Measurements from ENCODE around the gene CDH4.

The CDH4 gene

DNA sequence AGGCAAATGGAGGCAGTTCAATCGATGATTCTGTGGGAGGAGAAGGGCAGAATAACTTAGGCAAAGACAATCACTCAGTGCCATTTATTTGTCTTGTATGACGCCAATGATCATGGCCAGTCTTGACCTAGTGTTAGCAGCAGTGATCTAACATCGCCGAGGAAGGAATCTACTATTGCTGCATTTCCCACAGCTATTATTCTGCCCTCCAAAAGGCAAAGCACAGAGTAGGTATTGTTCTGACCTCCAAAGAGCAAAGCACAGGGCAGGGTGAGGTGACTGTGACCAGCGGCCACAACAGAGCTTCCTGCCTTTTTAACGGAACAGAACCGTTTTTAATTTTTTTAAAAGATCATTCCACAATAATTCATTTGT lies 235.9 kb downstream of the CDH4 start:
- H3K27ac ChIP-seq, result no peak overlapping the region
- TF ChIP-seq ZFX (IDR thresholded peaks at IDR 0.05), result no peak
- TF ChIP-seq CTCF (conservative IDR thresholded peaks at IDR 0.05), result no peak

DNA sequence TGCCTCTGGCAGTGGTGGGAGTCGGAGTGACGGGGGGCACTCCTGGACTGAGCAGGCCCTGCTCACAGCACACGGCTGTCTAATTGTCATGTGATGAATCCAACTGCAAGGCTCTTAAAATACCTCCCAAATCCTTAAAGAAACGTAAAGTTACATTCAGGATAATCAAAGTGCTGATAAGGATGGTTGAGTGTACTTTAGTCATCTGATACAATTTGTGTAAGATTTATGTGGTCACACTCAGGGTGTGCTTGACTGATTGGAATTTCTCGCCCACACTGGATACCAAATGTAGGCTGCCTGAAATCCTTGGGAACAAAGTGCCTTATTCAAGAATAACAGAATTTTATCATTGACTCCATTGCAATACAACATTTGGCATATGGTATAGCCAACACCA lies 238.7 kb downstream of the CDH4 start:
- H3K27ac ChIP-seq, result no peak overlapping the region
- no peak for TF ChIP-seq ZFX (IDR thresholded peaks at IDR 0.05)
- no peak for TF ChIP-seq CTCF (conservative IDR thresholded peaks at IDR 0.05)

DNA sequence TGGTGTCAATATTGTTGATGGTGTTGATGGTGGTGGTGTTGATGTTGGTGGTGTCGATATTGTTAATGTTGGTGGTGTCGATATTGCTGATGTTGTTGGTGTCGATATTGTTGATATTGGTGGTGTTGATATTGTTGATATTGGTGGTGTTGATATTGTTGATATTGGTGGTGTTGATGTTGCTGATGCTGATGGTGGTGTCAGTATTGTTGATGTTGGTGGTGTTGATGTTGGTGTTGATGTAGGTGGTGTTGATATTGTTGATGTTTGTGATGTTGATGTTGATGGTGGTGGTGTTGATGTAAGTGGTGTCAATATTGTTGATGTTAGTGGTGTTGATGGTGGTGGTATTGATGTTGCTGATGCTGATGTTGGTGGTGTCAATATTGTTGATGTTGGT lies 240.0 kb downstream of the CDH4 start:
- H3K27ac ChIP-seq, result no peak overlapping the region
- TF ChIP-seq ZFX (IDR thresholded peaks at IDR 0.05) (no peak), CTCF (conservative IDR thresholded peaks at IDR 0.05) (no peak)

- no peak for TF ChIP-seq CTCF (conservative IDR thresholded peaks at IDR 0.05)
- TF ChIP-seq ZFX (IDR thresholded peaks at IDR 0.05), result no peak
- H3K27ac ChIP-seq, result no peak overlapping the region
Observed at GRCh38 chr20:61493798-61494305, 241.8 kb downstream of the CDH4 start.

GRCh38 chr20:61494763-61495575 lies 242.9 kb downstream of the CDH4 start:
- no peak overlapping the region for H3K27ac ChIP-seq
- no peak for TF ChIP-seq ZFX (IDR thresholded peaks at IDR 0.05)
- TF ChIP-seq CTCF (conservative IDR thresholded peaks at IDR 0.05), result no peak

DNA sequence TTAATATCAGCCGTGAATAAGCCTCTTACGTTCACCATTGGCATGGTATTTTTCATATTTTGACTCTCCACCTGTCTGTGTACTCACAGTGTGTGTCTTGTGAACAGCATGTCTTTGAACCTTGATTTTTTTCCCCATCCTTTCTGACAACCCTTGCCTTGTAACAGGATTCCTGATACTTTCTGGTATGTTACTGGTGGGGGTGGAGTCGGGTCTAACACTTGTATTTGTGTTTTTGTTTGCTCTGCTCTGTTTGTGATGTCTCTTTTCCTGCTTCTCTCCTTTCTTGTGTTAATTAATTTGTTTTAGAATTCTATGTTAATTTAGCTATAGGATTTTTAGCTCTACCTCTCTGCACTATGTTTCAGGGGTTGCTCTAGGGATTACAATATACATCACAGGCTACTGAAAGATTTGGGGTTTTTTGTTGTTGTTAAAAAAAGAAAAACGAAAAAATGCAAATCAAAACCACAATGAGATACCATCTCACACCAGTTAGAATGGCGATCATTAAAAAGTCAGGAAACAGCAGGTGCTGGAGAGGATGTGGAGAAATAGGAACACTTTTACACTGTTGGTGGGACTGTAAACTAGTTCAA lies 245.1 kb downstream of the CDH4 start:
- H3K27ac ChIP-seq, result no peak overlapping the region
- TF ChIP-seq ZFX (IDR thresholded peaks at IDR 0.05) (no peak), CTCF (conservative IDR thresholded peaks at IDR 0.05) (no peak)

- H3K27ac ChIP-seq, result no peak overlapping the region
- TF ChIP-seq CTCF (conservative IDR thresholded peaks at IDR 0.05) (no peak), ZFX (IDR thresholded peaks at IDR 0.05) (no peak)
Observed at GRCh38 chr20:61499859-61500554, 247.9 kb downstream of the CDH4 start.

All from C4-2B (cell line).